Activated CD8-positive, alpha-beta memory T cell treated with anti-CD3 and anti-CD28 coated beads, Interleukin-2, amount 50 U/mL, for 4 hours (primary cell): ENCODE measurements around the gene ATG7.

Experiments used
- DNase-seq: peaks from one replicate; pipeline ENCODE4 v3.0.0-alpha.2; 2020

Gene ATG7

GRCh38 chr3:11367143-11367693 lies 95.0 kb downstream of the ATG7 start:
- DNase-seq = no peak

DNA sequence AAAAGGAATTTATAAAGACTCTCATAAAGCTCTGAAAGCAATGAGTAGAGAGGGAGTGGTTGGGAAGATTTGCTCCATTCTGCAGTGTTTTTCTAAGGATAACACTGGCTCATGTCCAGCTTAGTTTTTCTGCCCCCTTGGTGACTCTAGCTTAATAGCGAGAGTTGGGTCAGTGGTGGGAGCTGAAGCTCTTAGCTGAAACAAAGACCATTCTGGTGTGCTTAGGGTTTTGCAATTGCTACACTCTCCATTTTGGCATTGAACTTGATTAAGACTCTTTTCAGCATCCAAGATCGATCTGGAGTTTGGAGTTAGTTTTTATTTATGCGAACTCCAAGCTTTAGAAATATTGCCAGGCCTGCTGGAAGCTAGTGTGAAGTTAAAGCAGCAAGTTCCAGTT lies 98.0 kb downstream of the ATG7 start:
- no peak for DNase-seq

DNA sequence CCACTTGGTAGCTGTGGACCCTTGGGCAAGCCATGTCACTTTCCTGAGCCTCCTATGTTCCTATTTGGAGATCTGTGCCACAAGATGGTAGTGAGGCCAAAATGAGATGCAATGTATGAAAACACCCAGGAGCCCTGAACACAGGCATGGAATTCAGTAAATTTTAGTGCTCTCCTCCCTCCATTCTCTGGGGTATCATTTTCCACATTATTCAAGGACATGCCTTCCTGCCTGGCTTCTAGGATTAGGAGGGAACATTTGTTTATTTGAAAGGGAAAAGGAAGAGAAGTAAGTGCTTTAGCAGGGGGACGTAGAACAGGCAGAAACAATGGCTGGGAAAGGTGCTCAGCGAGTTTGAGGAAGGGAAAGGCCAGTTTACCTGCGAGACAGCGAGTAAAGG lies 98.8 kb downstream of the ATG7 start:
- DNase-seq = no peak

GRCh38 chr3:11371747-11372146 lies 99.5 kb downstream of the ATG7 start:
- no peak for DNase-seq

- DNase-seq = no peak
Measured at GRCh38 chr3:11373235-11373634, 101.0 kb downstream of the ATG7 start.

- DNase-seq = no peak
Measured at GRCh38 chr3:11373654-11374053, 101.5 kb downstream of the ATG7 start.

DNA sequence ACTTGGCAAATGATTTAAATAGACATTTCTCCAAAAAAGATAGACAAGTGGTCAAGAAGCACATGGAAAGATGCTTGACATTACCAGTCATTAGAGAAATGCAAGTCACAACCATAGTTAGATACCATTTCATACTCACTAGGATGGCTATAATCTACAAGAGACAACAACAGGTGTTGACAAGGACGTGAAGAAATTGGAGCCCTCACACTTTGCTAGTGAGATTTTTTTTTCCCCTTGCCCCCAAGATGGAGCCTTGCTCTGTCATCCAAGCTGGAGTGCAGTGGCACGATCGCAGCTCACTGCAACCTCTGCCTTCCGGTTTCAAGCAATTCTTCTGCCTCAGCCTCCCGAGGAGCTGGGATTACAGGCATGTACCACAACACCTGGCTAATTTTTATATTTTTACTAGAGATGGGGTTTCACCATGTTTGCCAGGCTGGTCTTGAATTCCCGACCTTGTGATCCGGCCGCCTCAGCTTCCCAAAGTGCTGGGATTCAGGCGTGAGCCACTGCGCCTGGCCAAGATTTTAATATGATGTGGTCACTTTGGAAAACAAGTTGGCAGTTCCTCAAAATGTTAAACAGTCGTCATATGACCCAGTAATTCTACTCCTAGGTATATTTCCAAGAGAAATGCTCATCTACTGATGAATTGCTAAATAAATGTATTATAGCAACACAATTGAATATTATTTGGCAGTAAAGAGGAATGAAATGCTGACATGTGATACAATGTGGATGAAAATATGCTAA lies 103.3 kb downstream of the ATG7 start:
- no peak for DNase-seq

DNA sequence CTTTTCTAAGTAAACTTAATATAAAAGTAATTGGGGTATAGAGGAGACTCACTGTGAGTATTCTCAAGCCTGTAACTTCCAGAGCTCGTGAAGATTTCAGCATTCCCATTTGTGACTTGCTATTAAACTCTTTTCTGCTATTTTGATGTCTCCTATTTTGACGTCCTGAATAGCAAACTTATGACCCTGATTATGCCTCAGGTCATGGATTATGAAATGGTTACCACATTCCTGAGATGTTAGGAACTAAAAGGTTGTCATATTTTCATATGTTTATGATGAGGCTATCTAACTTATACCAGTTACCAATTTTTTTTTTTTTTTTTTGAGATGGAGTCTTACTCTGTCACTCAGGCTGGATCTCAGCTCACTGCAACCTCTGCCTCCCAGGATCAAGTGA lies 105.5 kb downstream of the ATG7 start:
- DNase-seq = no peak

- DNase-seq = no peak
Measured at GRCh38 chr3:11379238-11379823, 107.1 kb downstream of the ATG7 start.

GRCh38 chr3:11379824-11380701 lies 107.9 kb downstream of the ATG7 start:
- DNase-seq = no peak

- DNase-seq = no peak
Measured at GRCh38 chr3:11381141-11381540, 108.9 kb downstream of the ATG7 start.

GRCh38 chr3:11381563-11381962 lies 109.4 kb downstream of the ATG7 start:
- DNase-seq = no peak

GRCh38 chr3:11382146-11382745 lies 110.0 kb downstream of the ATG7 start:
- DNase-seq = no peak

- no peak for DNase-seq
Measured at GRCh38 chr3:11384074-11384473, 111.9 kb downstream of the ATG7 start.

DNA sequence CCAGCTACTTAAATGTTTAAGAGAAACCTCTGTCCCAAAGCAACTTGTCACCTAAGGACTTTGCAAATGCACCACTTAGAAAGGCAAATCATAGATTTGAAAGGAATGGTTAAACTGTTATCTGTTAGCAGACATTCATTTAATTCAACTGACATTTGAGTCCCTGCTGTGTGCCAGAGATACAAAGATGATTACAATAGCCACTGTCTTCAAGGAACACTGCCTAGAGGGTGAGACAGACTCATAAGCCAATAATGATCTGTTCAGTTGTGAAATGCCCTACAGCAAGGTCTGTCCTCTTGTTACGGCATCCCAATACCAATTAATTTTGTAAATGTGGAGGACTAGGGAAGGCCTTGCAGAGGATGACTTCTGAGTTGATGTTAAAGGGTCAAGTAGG lies 113.1 kb downstream of the ATG7 start:
- no peak for DNase-seq

DNA sequence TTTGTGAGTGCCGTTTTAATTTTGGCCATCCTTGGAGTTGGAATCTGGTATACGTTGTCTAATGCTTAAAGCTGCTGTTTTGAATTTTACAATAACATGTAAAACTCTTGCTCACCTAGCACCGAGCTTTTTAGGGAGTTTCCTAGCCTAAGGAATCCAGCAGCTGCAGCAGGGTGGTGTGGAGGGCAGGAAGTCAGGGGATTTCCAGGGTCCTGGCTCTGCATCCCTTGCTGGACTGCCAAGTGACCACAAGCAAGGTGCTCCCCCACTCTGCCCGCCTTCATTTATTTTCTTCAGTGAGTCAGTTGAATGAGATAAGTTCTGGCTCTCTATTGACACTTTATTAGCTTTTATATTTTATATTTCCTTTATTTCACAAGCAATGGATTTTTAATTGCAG lies 113.7 kb downstream of the ATG7 start:
- DNase-seq = no peak

DNA sequence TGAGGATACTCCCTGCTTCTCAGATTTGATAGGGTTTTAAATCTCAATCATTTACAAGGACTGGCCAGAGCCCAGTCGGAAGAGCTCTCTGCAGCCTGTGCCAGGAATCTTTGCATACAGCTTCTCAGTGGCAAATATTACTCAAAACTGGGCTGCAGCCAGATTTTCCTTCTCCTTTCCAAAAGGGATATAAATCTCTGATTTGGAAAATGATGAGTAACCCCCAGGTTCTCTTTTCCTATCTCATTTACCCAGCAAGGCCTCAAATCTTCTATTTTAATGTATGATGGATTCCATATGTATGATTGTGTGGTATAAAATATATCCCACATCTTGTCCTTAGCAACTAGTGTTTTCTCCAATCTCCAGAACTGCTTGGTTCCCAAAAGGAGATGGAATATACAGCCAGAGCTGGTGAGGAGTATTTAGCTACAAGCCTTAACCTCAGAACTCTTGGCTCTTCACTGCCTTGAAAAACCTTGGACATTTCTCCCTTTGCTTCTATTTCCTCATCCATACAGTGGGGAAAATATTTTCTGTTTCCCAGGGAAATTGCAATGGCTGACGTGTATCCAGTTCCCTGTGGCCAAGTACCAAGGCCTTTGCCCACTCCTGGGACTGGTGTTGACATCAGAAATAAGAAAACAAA lies 114.4 kb downstream of the ATG7 start:
- no peak for DNase-seq

GRCh38 chr3:11389386-11390268 lies 117.4 kb downstream of the ATG7 start:
- DNase-seq = no peak

- DNase-seq = no peak
Measured at GRCh38 chr3:11390411-11391131, 118.4 kb downstream of the ATG7 start.

GRCh38 chr3:11391174-11391879 lies 119.1 kb downstream of the ATG7 start:
- no peak for DNase-seq
